Progenitor cell of endocrine pancreas (in vitro differentiated cells): ENCODE results near the gene NTN5. TPM values are rescaled to one million over a fixed set of nuclear protein-coding genes. Genes with fewer than 3 reads are reported as not detected.
"Not testable (repeated sequence)": the region's sequence is repeated elsewhere in the genome, so short reads cannot be mapped to it uniquely, and the experiment has no call there.

Experiments used
- DNase-seq: peaks from one replicate; pipeline ENCODE4 v3.0.0; 2021; ENCODE audit warnings: low spot score; ENCODE audit not compliant: unreplicated experiment
- H3K27ac Mint-ChIP-seq: 2 replicates; pipeline ENCODE4 v1.8.0; 2021; ENCODE audit warnings: mild to moderate bottlenecking, moderate library complexity, mixed read lengths
- H3K27me3 Mint-ChIP-seq: 2 replicates; pipeline ENCODE4 v1.8.0; 2021; ENCODE audit warnings: mixed read lengths
- H3K36me3 Mint-ChIP-seq: 2 replicates; pipeline ENCODE4 v1.8.0; 2022; ENCODE audit warnings: mixed read lengths; ENCODE audit not compliant: insufficient read depth
- H3K4me1 Mint-ChIP-seq: 2 replicates; pipeline ENCODE4 v1.8.0; 2021; ENCODE audit warnings: low read depth, mixed read lengths
- H3K4me3 Mint-ChIP-seq: 2 replicates; pipeline ENCODE4 v1.8.0; 2021; ENCODE audit warnings: low read depth, mild to moderate bottlenecking, moderate library complexity, mixed read lengths
- H3K9me3 Mint-ChIP-seq: 2 replicates; pipeline ENCODE4 v1.8.0; 2021; ENCODE audit warnings: low read depth, mixed read lengths
- CTCF ChIP-seq: fragments of 200-600 bp; sonication (generic); IDR thresholded peaks from one replicate; pipeline ENCODE4 v1.5.0; 2021; ENCODE audit warnings: antibody characterized with exemption, mild to moderate bottlenecking; ENCODE audit not compliant: unreplicated experiment
- total RNA-seq: library from RNA; stranded (reverse); gene quantifications from 2 replicates; pipeline ENCODE4 v1.2.1, GENCODE V29; 2021

Gene NTN5
- total RNA-seq, 1 donor from 2014 or later, result 0.91 TPM

DNA sequence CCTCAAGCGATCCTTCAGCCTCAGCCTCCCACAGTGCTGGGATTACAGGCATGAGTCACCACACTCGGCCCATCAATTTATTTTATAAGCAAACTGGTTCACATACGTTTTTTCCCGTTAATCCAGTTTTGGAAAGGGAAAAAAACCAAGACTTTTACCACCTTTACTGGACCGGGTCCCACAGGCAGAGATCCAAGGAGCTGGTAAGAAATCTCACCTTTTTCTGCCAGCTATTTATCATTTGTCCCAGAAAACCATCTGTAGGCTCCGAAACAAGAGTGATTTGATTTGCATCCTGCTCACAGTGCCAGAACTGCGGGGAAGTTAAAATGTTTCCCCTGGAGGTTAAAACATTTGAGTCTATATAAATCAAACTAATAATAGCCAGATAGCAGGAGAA lies 16.6 kb upstream of the NTN5 start:
- H3K36me3 Mint-ChIP-seq, result no peaks in the 10 kb centered on the region
- H3K4me1 Mint-ChIP-seq, result peaks cover 2% of the 10 kb centered on the region
- H3K27me3 Mint-ChIP-seq, result peaks cover 3% of the 10 kb centered on the region

DNA sequence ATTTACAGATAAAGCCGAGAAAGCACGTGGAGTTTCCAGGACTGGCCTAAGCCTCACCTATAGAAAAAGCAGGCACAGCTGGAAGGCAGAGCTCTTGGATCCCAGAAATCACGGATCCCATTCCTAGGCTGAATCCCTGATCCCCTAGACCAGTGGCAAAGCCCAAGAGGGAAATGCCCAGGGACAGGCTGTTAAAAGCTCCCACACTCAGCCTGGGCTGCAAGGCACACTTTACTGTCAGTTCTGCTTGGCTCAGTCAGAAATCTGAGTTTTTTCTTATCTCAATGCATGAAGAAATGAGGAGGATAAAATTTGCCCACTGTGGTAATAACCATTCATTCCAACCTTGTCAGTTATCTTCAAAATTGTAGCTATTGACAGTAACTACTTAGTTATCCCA lies 15.0 kb upstream of the NTN5 start:
- Mint-ChIP-seq H3K36me3 (no peaks in the 10 kb centered on the region), H3K9me3 (no peaks in the 10 kb centered on the region), H3K4me1 (peaks cover 2% of the 10 kb centered on the region), H3K27me3 (peaks cover 2% of the 10 kb centered on the region), H3K4me3 (no peak overlapping the region), H3K27ac (no peak overlapping the region)
- no peak for DNase-seq
- TF ChIP-seq CTCF, result no peak

More for the DNA sequence above, 16.6 kb upstream of the NTN5 start:
- TF ChIP-seq CTCF, result no peak
- Mint-ChIP-seq H3K4me3 (no peak overlapping the region), H3K27ac (no peak overlapping the region), H3K9me3 (no peaks in the 10 kb centered on the region)
- DNase-seq, result no peak

DNA sequence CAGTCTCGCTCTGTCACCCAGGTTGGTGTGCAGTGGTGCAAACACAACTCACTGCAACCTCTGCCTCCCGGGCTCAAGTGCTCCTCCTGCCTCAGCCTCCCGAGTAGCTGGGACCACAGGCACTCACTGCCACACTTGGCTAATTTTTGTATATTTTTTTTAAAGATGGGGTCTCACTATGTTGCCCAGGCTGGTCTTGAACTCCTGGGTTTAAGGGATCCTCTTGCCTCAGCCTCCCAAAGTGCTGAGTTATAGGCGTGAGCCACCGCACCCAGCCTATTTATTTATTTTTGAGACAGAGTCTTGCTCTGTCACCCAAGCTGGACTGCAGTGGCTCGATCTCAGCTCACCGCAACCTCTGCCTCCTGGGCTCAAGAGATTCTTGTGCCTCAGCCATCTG lies 13.8 kb upstream of the NTN5 start:
- not testable (repeated sequence) for DNase-seq, H3K4me3 Mint-ChIP-seq, H3K9me3 Mint-ChIP-seq, H3K36me3 Mint-ChIP-seq, H3K4me1 Mint-ChIP-seq, H3K27ac Mint-ChIP-seq, H3K27me3 Mint-ChIP-seq

DNA sequence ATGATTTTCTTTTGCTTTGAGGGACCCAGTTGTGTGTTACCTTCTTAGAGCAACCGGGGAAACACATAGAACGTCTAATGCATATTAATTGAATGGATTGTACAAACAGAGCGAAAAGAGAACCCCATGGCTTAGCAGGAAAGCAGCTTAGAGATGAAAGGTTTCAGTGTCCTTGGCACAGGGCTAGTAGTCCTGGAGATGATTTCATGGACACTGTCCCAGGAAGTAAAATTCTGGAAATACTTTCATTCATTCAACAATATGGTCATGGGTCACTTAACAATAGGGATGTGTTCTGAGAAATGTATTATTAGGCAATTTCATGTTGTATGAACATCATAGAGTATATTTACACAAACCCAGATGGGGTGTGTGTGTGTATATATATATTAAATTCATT lies 13.3 kb upstream of the NTN5 start:
- H3K9me3 Mint-ChIP-seq, result no peaks in the 10 kb centered on the region
- H3K4me3 Mint-ChIP-seq, result no peak overlapping the region
- H3K4me1 Mint-ChIP-seq, result peaks cover 2% of the 10 kb centered on the region
- peaks cover 2% of the 10 kb centered on the region for H3K27me3 Mint-ChIP-seq
- H3K27ac Mint-ChIP-seq, result no peak overlapping the region
- TF ChIP-seq CTCF, result no peak
- H3K36me3 Mint-ChIP-seq, result no peaks in the 10 kb centered on the region
- DNase-seq, result no peak

- no peak for TF ChIP-seq CTCF
- no peaks in the 10 kb centered on the region for H3K36me3 Mint-ChIP-seq
- no peaks in the 10 kb centered on the region for H3K9me3 Mint-ChIP-seq
- no peak for DNase-seq
- H3K4me1 Mint-ChIP-seq, result peaks cover 2% of the 10 kb centered on the region
- H3K27ac Mint-ChIP-seq, result no peak overlapping the region
- no peak overlapping the region for H3K4me3 Mint-ChIP-seq
- H3K27me3 Mint-ChIP-seq, result peaks cover 2% of the 10 kb centered on the region
Observed at GRCh38 chr19:48685583-48685982, 12.8 kb upstream of the NTN5 start.

GRCh38 chr19:48683349-48683748 lies 10.5 kb upstream of the NTN5 start:
- no peak for TF ChIP-seq CTCF
- no peaks in the 10 kb centered on the region for H3K36me3 Mint-ChIP-seq
- no peak overlapping the region for H3K4me3 Mint-ChIP-seq
- no peaks in the 10 kb centered on the region for H3K9me3 Mint-ChIP-seq
- DNase-seq, result no peak
- no peaks in the 10 kb centered on the region for H3K27me3 Mint-ChIP-seq
- peaks cover 2% of the 10 kb centered on the region for H3K4me1 Mint-ChIP-seq
- H3K27ac Mint-ChIP-seq, result no peak overlapping the region
